ENCODE data around the gene SPRR1B. TPM values are rescaled to one million over a fixed set of nuclear protein-coding genes. Genes with fewer than 3 reads are reported as not detected.
"Not testable (repeated sequence)": the region's sequence is repeated elsewhere in the genome, so short reads cannot be mapped to it uniquely, and the experiment has no call there.

The SPRR1B gene
- total and polyA plus RNA-seq, 4 experiments from 2014 or later = not detected

DNA sequence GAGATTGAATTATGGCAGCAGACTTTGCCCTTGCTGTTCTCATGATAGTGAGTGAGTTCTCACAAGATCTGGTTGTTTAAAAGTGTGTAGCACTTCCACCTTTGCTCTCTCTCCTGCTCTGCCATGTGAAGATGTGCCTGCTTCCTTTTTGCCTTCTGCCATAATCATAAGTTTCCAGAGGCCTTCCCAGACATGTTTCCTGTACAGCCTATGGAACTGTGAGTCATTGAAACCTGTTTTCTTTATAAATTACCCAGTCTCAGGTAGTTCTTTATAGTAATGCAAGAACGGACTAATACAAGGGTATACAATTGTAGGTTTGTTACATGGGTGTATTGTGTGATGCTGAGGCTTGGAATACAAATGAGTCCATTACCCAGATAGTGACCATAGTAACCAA, 4.2 kb downstream of the SPRR1B start:
- Histone ChIP-seq H3K27ac (ENCODE audit: low read depth, low read length) (no peak overlapping the region), H3K4me3 (ENCODE audit: low read length in 2 of 2) (no peak overlapping the region), H3K27me3 (ENCODE audit: insufficient read depth, low read length) (no peaks in the 10 kb centered on the region), H3K9me3 (ENCODE audit: control insufficient read depth in 1 of 2, low read length in 2 of 2) (no peaks in the 10 kb centered on the region), H3K4me1 (ENCODE audit: insufficient read depth, low read length) (no peaks in the 10 kb centered on the region), H3K36me3 (ENCODE audit: insufficient read depth, low read length) (no peaks in the 10 kb centered on the region)
- DNase-seq = no peak
- Mint-ChIP-seq H3K27me3 (peaks cover 5 to 11% of the 10 kb centered on the region in 2 donors), H3K4me3 (no peak overlapping the region), H3K9me3 (peaks cover 0 to 3% (median 0%) of the 10 kb centered on the region in 8 donors), H3K27ac (no peak overlapping the region), H3K36me3 (no peaks in the 10 kb centered on the region), H3K4me1 (no peaks in the 10 kb centered on the region)
- POLR2A ChIA-PET (ENCODE audit: partially characterized antibody) = no interaction called here
- CTCF ChIA-PET (ENCODE audit: partially characterized antibody) = no interaction called here
- intact Hi-C loops (cut with micrococcal nuclease) = no loop called here

DNA sequence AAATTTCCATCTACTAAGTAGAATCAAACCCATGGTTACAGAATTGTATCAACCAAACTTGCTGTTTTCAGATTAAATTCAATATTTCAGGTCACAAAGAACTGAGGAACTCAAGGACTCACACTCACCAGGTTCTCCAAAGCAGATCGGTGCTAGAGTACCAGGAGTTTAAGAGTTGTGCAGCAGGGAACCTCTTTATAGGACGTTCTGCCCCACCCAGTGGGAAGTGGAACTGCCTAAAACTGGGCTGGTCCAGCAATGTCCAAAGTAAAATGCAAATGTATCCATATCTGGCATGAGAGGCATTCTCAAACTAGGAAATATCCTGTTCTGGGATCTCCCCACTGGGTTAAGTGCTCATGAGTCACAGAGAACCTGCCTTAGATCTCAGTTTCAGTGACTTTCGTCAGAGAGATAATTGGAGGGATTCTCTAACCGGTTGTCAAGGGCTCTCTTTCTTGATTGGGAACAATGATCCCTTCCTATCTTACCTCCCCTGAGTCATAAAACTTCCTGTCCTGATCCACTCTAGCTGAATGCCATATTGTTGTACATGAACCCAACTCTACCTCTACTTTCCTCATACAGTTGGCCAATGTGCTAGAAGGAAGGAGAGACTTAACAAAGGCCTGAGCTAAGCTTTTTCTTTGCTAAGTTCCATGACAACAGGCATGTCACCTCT, 10.1 kb downstream of the SPRR1B start, which contains the start of gene SPRR2D:
SPRR2D (minus strand) TSS at position 171 of the 682 bp plus-strand sequence. CDS start 774 bp downstream, outside the sequence.
- DNase-seq = no peak
- POLR2A ChIA-PET (ENCODE audit: partially characterized antibody) = no interaction called here
- H3K27ac ChIP-seq (ENCODE audit: low read depth, low read length) = no peak within 1 kb of the TSS
- CTCF ChIA-PET (ENCODE audit: partially characterized antibody) = no interaction called here
- no peaks in the 10 kb centered on the region for H3K4me1 ChIP-seq (ENCODE audit: insufficient read depth, low read length)
- Mint-ChIP-seq H3K27me3 (peaks cover 32 to 36% of the 10 kb centered on the region in 2 donors), H3K27ac (no peak within 1 kb of the TSS), H3K9me3 (no peaks in the 10 kb centered on the region), H3K4me1 (no peaks in the 10 kb centered on the region), H3K4me3 (no peak within 1 kb of the TSS), H3K36me3 (no peaks in the 10 kb centered on the region)
- H3K27me3 ChIP-seq (ENCODE audit: insufficient read depth, low read length) = no peaks in the 10 kb centered on the region
- no peak within 1 kb of the TSS for H3K4me3 ChIP-seq (ENCODE audit: low read length in 2 of 2)
- intact Hi-C loops (cut with micrococcal nuclease) = no loop called here
- H3K36me3 ChIP-seq (ENCODE audit: insufficient read depth, low read length) = no peaks in the 10 kb centered on the region
- no peaks in the 10 kb centered on the region for H3K9me3 ChIP-seq (ENCODE audit: control insufficient read depth in 1 of 2, low read length in 2 of 2)

GRCh38 chr1:153049211-153049610, 18.2 kb downstream of the SPRR1B start:
- Mint-ChIP-seq H3K27ac (no peak overlapping the region), H3K4me3 (no peak overlapping the region), H3K4me1 (no peaks in the 10 kb centered on the region), H3K36me3 (no peaks in the 10 kb centered on the region), H3K9me3 (peaks cover 0 to 7% (median 0%) of the 10 kb centered on the region in 8 donors), H3K27me3 (peaks cover 12 to 30% of the 10 kb centered on the region in 2 donors)
- DNase-seq = no peak
- intact Hi-C loops (cut with micrococcal nuclease) = no loop called here
- Histone ChIP-seq H3K4me1 (ENCODE audit: insufficient read depth, low read length) (no peaks in the 10 kb centered on the region), H3K36me3 (ENCODE audit: insufficient read depth, low read length) (no peaks in the 10 kb centered on the region), H3K9me3 (ENCODE audit: control insufficient read depth in 1 of 2, low read length in 2 of 2) (no peaks in the 10 kb centered on the region), H3K27me3 (ENCODE audit: insufficient read depth, low read length) (peaks cover 4% of the 10 kb centered on the region), H3K4me3 (ENCODE audit: low read length in 2 of 2) (no peak overlapping the region), H3K27ac (ENCODE audit: low read depth, low read length) (no peak overlapping the region)
- ChIA-PET CTCF (ENCODE audit: partially characterized antibody) (no interaction called here), POLR2A (ENCODE audit: partially characterized antibody) (no interaction called here)

- H3K36me3 Mint-ChIP-seq; H3K27ac ChIP-seq (ENCODE audit: low read depth, low read length); CTCF ChIA-PET (ENCODE audit: partially characterized antibody); POLR2A ChIA-PET (ENCODE audit: partially characterized antibody); H3K27me3 ChIP-seq (ENCODE audit: insufficient read depth, low read length); H3K4me1 Mint-ChIP-seq; H3K4me3 Mint-ChIP-seq; H3K9me3 Mint-ChIP-seq; H3K4me1 ChIP-seq (ENCODE audit: insufficient read depth, low read length); H3K27ac Mint-ChIP-seq; intact Hi-C loops (cut with micrococcal nuclease); H3K36me3 ChIP-seq (ENCODE audit: insufficient read depth, low read length); DNase-seq; H3K9me3 ChIP-seq (ENCODE audit: control insufficient read depth in 1 of 2, low read length in 2 of 2); H3K4me3 ChIP-seq (ENCODE audit: low read length in 2 of 2): not testable (repeated sequence)
- H3K27me3 Mint-ChIP-seq = peaks cover 17 to 19% of the 10 kb centered on the region in 2 donors
These were observed 25.1 kb downstream of the SPRR1B start for GRCh38 chr1:153056111-153056510.

- Histone ChIP-seq H3K4me3 (ENCODE audit: low read length in 2 of 2) (no peak within 1 kb of the TSS), H3K9me3 (ENCODE audit: control insufficient read depth in 1 of 2, low read length in 2 of 2) (no peaks in the 10 kb centered on the region), H3K36me3 (ENCODE audit: insufficient read depth, low read length) (no peaks in the 10 kb centered on the region), H3K27me3 (ENCODE audit: insufficient read depth, low read length) (peaks cover 4% of the 10 kb centered on the region), H3K4me1 (ENCODE audit: insufficient read depth, low read length) (no peaks in the 10 kb centered on the region), H3K27ac (ENCODE audit: low read depth, low read length) (no peak within 1 kb of the TSS)
- H3K27me3 Mint-ChIP-seq = peaks cover 8 to 17% of the 10 kb centered on the region in 2 donors
- peaks cover 0 to 4% (median 0%) of the 10 kb centered on the region in 8 donors for H3K9me3 Mint-ChIP-seq
- DNase-seq = no peak
- no peak within 1 kb of the TSS for H3K27ac Mint-ChIP-seq
- POLR2A ChIA-PET (ENCODE audit: partially characterized antibody) = no interaction called here
- no peak within 1 kb of the TSS for H3K4me3 Mint-ChIP-seq
- intact Hi-C loops (cut with micrococcal nuclease) = no loop called here
- CTCF ChIA-PET (ENCODE audit: partially characterized antibody) = no interaction called here
- no peaks in the 10 kb centered on the region for H3K4me1 Mint-ChIP-seq
- no peaks in the 10 kb centered on the region for H3K36me3 Mint-ChIP-seq
These were observed 26.4 kb downstream of the SPRR1B start, which contains the start of gene SPRR2A for GRCh38 chr1:153057375-153057774. Gene SPRR2A, minus strand, starts transcription at chr1:153057512. Its CDS starts 777 bp downstream, at chr1:153056735.

GRCh38 chr1:153058154-153058553, 27.2 kb downstream of the SPRR1B start:
- Histone ChIP-seq H3K36me3 (ENCODE audit: insufficient read depth, low read length) (no peaks in the 10 kb centered on the region), H3K27me3 (ENCODE audit: insufficient read depth, low read length) (peaks cover 4% of the 10 kb centered on the region), H3K9me3 (ENCODE audit: control insufficient read depth in 1 of 2, low read length in 2 of 2) (no peaks in the 10 kb centered on the region), H3K4me3 (ENCODE audit: low read length in 2 of 2) (no peak overlapping the region), H3K4me1 (ENCODE audit: insufficient read depth, low read length) (no peaks in the 10 kb centered on the region), H3K27ac (ENCODE audit: low read depth, low read length) (no peak overlapping the region)
- no peak for DNase-seq
- H3K27me3 Mint-ChIP-seq = peaks cover 9 to 16% of the 10 kb centered on the region in 2 donors
- no peaks in the 10 kb centered on the region for H3K4me1 Mint-ChIP-seq
- H3K4me3 Mint-ChIP-seq = no peak overlapping the region
- ChIA-PET POLR2A (ENCODE audit: partially characterized antibody) (no interaction called here), CTCF (ENCODE audit: partially characterized antibody) (no interaction called here)
- intact Hi-C loops (cut with micrococcal nuclease) = no loop called here
- H3K27ac Mint-ChIP-seq = no peak overlapping the region
- H3K36me3 Mint-ChIP-seq = no peaks in the 10 kb centered on the region
- H3K9me3 Mint-ChIP-seq = no peaks in the 10 kb centered on the region

- H3K27me3 Mint-ChIP-seq = peaks cover 9 to 16% of the 10 kb centered on the region in 2 donors
- H3K36me3 Mint-ChIP-seq = no peaks in the 10 kb centered on the region
- H3K4me1 Mint-ChIP-seq = no peaks in the 10 kb centered on the region
- DNase-seq = no peak
- Histone ChIP-seq H3K4me1 (ENCODE audit: insufficient read depth, low read length) (no peaks in the 10 kb centered on the region), H3K27me3 (ENCODE audit: insufficient read depth, low read length) (no peaks in the 10 kb centered on the region), H3K27ac (ENCODE audit: low read depth, low read length) (no peak overlapping the region), H3K36me3 (ENCODE audit: insufficient read depth, low read length) (no peaks in the 10 kb centered on the region), H3K9me3 (ENCODE audit: control insufficient read depth in 1 of 2, low read length in 2 of 2) (no peaks in the 10 kb centered on the region), H3K4me3 (ENCODE audit: low read length in 2 of 2) (no peak overlapping the region)
- H3K9me3 Mint-ChIP-seq = no peaks in the 10 kb centered on the region
- CTCF ChIA-PET (ENCODE audit: partially characterized antibody) = no interaction called here
- POLR2A ChIA-PET (ENCODE audit: partially characterized antibody) = no interaction called here
- intact Hi-C loops (cut with micrococcal nuclease) = no loop called here
- no peak overlapping the region for H3K27ac Mint-ChIP-seq
- H3K4me3 Mint-ChIP-seq = no peak overlapping the region
These were observed 28.1 kb downstream of the SPRR1B start for GRCh38 chr1:153058826-153059784.

Data from CD4-positive, alpha-beta memory T cell (primary cell).